ENCODE results near the gene AP4E1. TPM values are rescaled to one million over a fixed set of nuclear protein-coding genes. Genes with fewer than 3 reads are reported as not detected.
"Not testable (repeated sequence)": the region's sequence is repeated elsewhere in the genome, so short reads cannot be mapped to it uniquely, and the experiment has no call there.

AP4E1 gene
- total RNA-seq, 1 donor from 2014 or later, result 11.3 TPM

GRCh38 chr15:50953302-50953701 lies 44.8 kb downstream of the AP4E1 start:
- no peak overlapping the region for H3K4me3 ChIP-seq
- H3K27me3 ChIP-seq (ENCODE audit: low read depth), result no peaks in the 10 kb centered on the region
- ATAC-seq, result no peak
- no peaks in the 10 kb centered on the region for H3K9me3 ChIP-seq
- TF ChIP-seq CTCF (IDR thresholded peaks at IDR 0.05), result no peak
- intact Hi-C loops (cut with DNase I), result no loop called here
- no peak for DNase-seq
- H3K4me1 ChIP-seq, result no peaks in the 10 kb centered on the region
- peaks cover 77% of the 10 kb centered on the region for H3K36me3 ChIP-seq
- no peak overlapping the region for H3K27ac ChIP-seq

GRCh38 chr15:50954837-50955236 lies 46.4 kb downstream of the AP4E1 start:
- H3K4me1 ChIP-seq; H3K27me3 ChIP-seq (ENCODE audit: low read depth); intact Hi-C loops (cut with DNase I); H3K4me3 ChIP-seq; H3K9me3 ChIP-seq; H3K27ac ChIP-seq; ATAC-seq; DNase-seq: not testable (repeated sequence)
- H3K36me3 ChIP-seq, result peaks cover 83% of the 10 kb centered on the region

GRCh38 chr15:50959717-50960116 lies 51.2 kb downstream of the AP4E1 start:
- Histone ChIP-seq H3K4me1 (no peaks in the 10 kb centered on the region), H3K27me3 (ENCODE audit: low read depth) (no peaks in the 10 kb centered on the region), H3K4me3 (no peak overlapping the region), H3K9me3 (peaks cover 17% of the 10 kb centered on the region), H3K27ac (no peak overlapping the region), H3K36me3 (peaks cover 50% of the 10 kb centered on the region)
- intact Hi-C loops (cut with DNase I), result no loop called here
- ATAC-seq, result no peak
- TF ChIP-seq CTCF (IDR thresholded peaks at IDR 0.05), result no peak
- no peak for DNase-seq

- Histone ChIP-seq H3K4me1 (no peaks in the 10 kb centered on the region), H3K27me3 (ENCODE audit: low read depth) (no peaks in the 10 kb centered on the region), H3K4me3 (no peak overlapping the region), H3K9me3 (peaks cover 21% of the 10 kb centered on the region), H3K36me3 (peaks cover 18% of the 10 kb centered on the region), H3K27ac (no peak overlapping the region)
- DNase-seq, result no peak
- ATAC-seq, result no peak
- intact Hi-C loops (cut with DNase I), result no loop called here
- TF ChIP-seq CTCF (IDR thresholded peaks at IDR 0.05), result no peak
Measured at GRCh38 chr15:50964075-50964474, 55.6 kb downstream of the AP4E1 start.

- Histone ChIP-seq H3K27me3 (ENCODE audit: low read depth) (no peaks in the 10 kb centered on the region), H3K4me3 (no peak overlapping the region), H3K9me3 (peaks cover 36% of the 10 kb centered on the region), H3K4me1 (no peaks in the 10 kb centered on the region), H3K27ac (no peak overlapping the region), H3K36me3 (peaks cover 40% of the 10 kb centered on the region)
- ATAC-seq (no peak), DNase-seq (no peak)
- intact Hi-C loops (cut with DNase I), result no loop called here
- TF ChIP-seq CTCF (IDR thresholded peaks at IDR 0.05), result no peak
Measured at GRCh38 chr15:50968353-50968752, 59.9 kb downstream of the AP4E1 start.

- Histone ChIP-seq H3K4me3 (no peak overlapping the region), H3K36me3 (peaks cover 52% of the 10 kb centered on the region), H3K27me3 (ENCODE audit: low read depth) (no peaks in the 10 kb centered on the region), H3K4me1 (no peaks in the 10 kb centered on the region), H3K9me3 (peaks cover 20% of the 10 kb centered on the region), H3K27ac (no peak overlapping the region)
- ATAC-seq (no peak), DNase-seq (no peak)
- intact Hi-C loops (cut with DNase I), result no loop called here
- no peak for TF ChIP-seq CTCF (IDR thresholded peaks at IDR 0.05)
Measured at GRCh38 chr15:50970524-50970923, 62.0 kb downstream of the AP4E1 start.
